GM23338 (cell line): Measurements from ENCODE around the gene ANKRD6. TPM values are rescaled to one million over a fixed set of nuclear protein-coding genes. Genes with fewer than 3 reads are reported as not detected.

Experiments
- ATAC-seq: fragments of 200-7000 bp; cut with Tn5 transposase; 3 replicates; pipeline ENCODE4 v1.9.1; 2020
- DNase-seq: peaks from one replicate; pipeline ENCODE4 v3.0.0-alpha.2; 2015; ENCODE audit warnings: low spot score
- H2AFZ ChIP-seq: fragments of 200-600 bp; sonication (generic); 2 replicates; pipeline ENCODE4 v1.8.0; 2016; ENCODE audit warnings: antibody characterized with exemption, mild to moderate bottlenecking, moderate library complexity
- H3F3A ChIP-seq: fragments of 200-600 bp; sonication (generic); replicated peaks from 2 replicates; pipeline ENCODE4 v1.8.0; 2017; ENCODE audit warnings: antibody characterized with exemption, mixed run types, low read depth
- H3K27ac ChIP-seq: fragments of 200-600 bp; sonication (generic); 2 replicates; pipeline ENCODE4 v1.6.1; 2016; ENCODE audit warnings: low read depth
- H3K27me3 ChIP-seq: fragments of 200-600 bp; sonication (generic); 2 replicates; pipeline ENCODE4 v1.8.0; 2016; ENCODE audit warnings: mild to moderate bottlenecking, mixed run types, moderate library complexity; ENCODE audit not compliant: insufficient read depth
- H3K36me3 ChIP-seq: fragments of 200-600 bp; sonication (generic); 2 replicates; pipeline ENCODE4 v1.8.0; 2016; ENCODE audit warnings: mild to moderate bottlenecking; ENCODE audit not compliant: insufficient read depth
- H3K4me1 ChIP-seq: fragments of 200-600 bp; sonication (generic); 2 replicates; pipeline ENCODE4 v1.8.0; 2016; ENCODE audit warnings: mild to moderate bottlenecking, moderate library complexity; ENCODE audit not compliant: insufficient read depth
- H3K4me2 ChIP-seq: fragments of 200-600 bp; sonication (generic); 2 replicates; pipeline ENCODE4 v1.7.1; 2017; ENCODE audit warnings: mixed run types
- H3K4me3 ChIP-seq: fragments of 200-600 bp; sonication (generic); 2 replicates; pipeline ENCODE4 v1.6.1; 2016; ENCODE audit warnings: mixed run types
- H3K79me2 ChIP-seq: fragments of 200-600 bp; sonication (generic); replicated peaks from 2 replicates; pipeline ENCODE4 v1.8.0; 2017; ENCODE audit warnings: mild to moderate bottlenecking; ENCODE audit not compliant: insufficient read depth
- H3K9me2 ChIP-seq: fragments of 200-600 bp; sonication (generic); 2 replicates; pipeline ENCODE4 v1.8.0; 2017; ENCODE audit not compliant: insufficient read depth
- H4K20me1 ChIP-seq: fragments of 200-600 bp; sonication (generic); replicated peaks from 2 replicates; pipeline ENCODE4 v1.8.0; 2017; ENCODE audit warnings: mild to moderate bottlenecking; ENCODE audit not compliant: insufficient read depth
- H3K27ac Mint-ChIP-seq: 2 replicates; pipeline ENCODE4 v1.8.0; 2020; ENCODE audit warnings: inconsistent platforms, mild to moderate bottlenecking, moderate library complexity, mixed read lengths
- H3K27me3 Mint-ChIP-seq: 3 replicates; pipeline ENCODE4 v1.8.0; 2022; ENCODE audit warnings: low read depth, mild to moderate bottlenecking, moderate library complexity, mixed read lengths, inconsistent platforms; ENCODE audit not compliant: insufficient read depth, poor library complexity
- H3K36me3 Mint-ChIP-seq: 3 replicates; pipeline ENCODE4 v1.8.0; 2021; ENCODE audit warnings: low read depth, mild to moderate bottlenecking, inconsistent platforms, moderate library complexity, mixed read lengths
- H3K4me1 Mint-ChIP-seq: 3 replicates; pipeline ENCODE4 v1.8.0; 2020; ENCODE audit warnings: mild to moderate bottlenecking, inconsistent platforms, mixed read lengths
- H3K4me3 Mint-ChIP-seq: 3 replicates; pipeline ENCODE4 v1.8.0; 2021; ENCODE audit warnings: moderate library complexity, mild to moderate bottlenecking, inconsistent platforms, mixed read lengths
- H3K9me3 Mint-ChIP-seq: 3 replicates; pipeline ENCODE4 v1.8.0; 2020; ENCODE audit warnings: moderate library complexity, mild to moderate bottlenecking, inconsistent platforms, mixed read lengths
- EZH2 ChIP-seq: fragments of 200-600 bp; sonication (generic); IDR thresholded peaks from one replicate; pipeline ENCODE4 v1.8.0; 2017; ENCODE audit warnings: antibody characterized with exemption, mild to moderate bottlenecking, low read depth; ENCODE audit not compliant: unreplicated experiment
- EZH2phosphoT487 ChIP-seq: fragments of 200-600 bp; sonication (generic); IDR thresholded peaks from one replicate; pipeline ENCODE4 v1.8.1; 2018; ENCODE audit warnings: antibody characterized with exemption; ENCODE audit not compliant: unreplicated experiment
- NANOG ChIP-seq: IDR thresholded peaks from 2 replicates; pipeline ENCODE4 v1.6.1; 2016; ENCODE audit warnings: antibody characterized with exemption, borderline replicate concordance
- POLR2AphosphoS5 ChIP-seq: IDR thresholded peaks from 2 replicates; pipeline ENCODE4 v1.6.1; 2016; ENCODE audit warnings: antibody characterized with exemption, low read depth
- ZNF114 ChIP-seq: fragments of 250-450 bp; sonication (Bioruptor Pico); IDR thresholded peaks from 2 replicates; pipeline ENCODE4 v1.5.0; 2020; ENCODE audit warnings: mild to moderate bottlenecking, moderate library complexity
- ZNF331 ChIP-seq: fragments of 250-450 bp; sonication (Bioruptor Pico); IDR thresholded peaks from 2 replicates; pipeline ENCODE4 v1.5.0; 2020; ENCODE audit warnings: low read depth, mild to moderate bottlenecking, moderate library complexity
- polyA plus RNA-seq: library from polyadenylated mRNA; unstranded; fragments of >200 nt; fragmentation: Nextera tagmentation; extraction: Ambion mirVana; gene quantifications from 2 replicates; pipeline ENCODE4 v1.2.1, GENCODE V29; 2016
- total RNA-seq: library from RNA; depleted of rRNA; stranded (reverse); fragments of >200 nt; shearing (Covaris generic); gene quantifications from 2 replicates; pipeline ENCODE4 v1.2.3, GENCODE V29; 2014
- TF ChIP-seq, protein P1 (sequence below), 2 experiments: fragments of 200-600 bp in 1 of 2; sonication (generic) in 1 of 2; conservative IDR thresholded peaks; 2 replicates each; pipeline versions ENCODE4 v1.5.1 to v1.6.1; 2016 to 2017; ENCODE audit warnings: antibody characterized with exemption in 2 of 2, low read depth in 2 of 2, mild to moderate bottlenecking in 2 of 2, moderate library complexity in 1 of 2
- TF ChIP-seq, protein P2 (sequence below): IDR thresholded peaks from 2 replicates; pipeline ENCODE4 v1.6.1; 2016; ENCODE audit warnings: antibody characterized with exemption
- TF ChIP-seq, protein P3 (sequence below): fragments of 250-450 bp; sonication (Bioruptor Pico); IDR thresholded peaks from 2 replicates; pipeline ENCODE4 v1.5.0; 2020; ENCODE audit warnings: mild to moderate bottlenecking, moderate library complexity
- TF ChIP-seq, protein P4 (sequence below): IDR thresholded peaks from one replicate; pipeline ENCODE4 v1.6.1; 2018; ENCODE audit warnings: antibody characterized with exemption; ENCODE audit not compliant: unreplicated experiment

Gene ANKRD6
- total and polyA plus RNA-seq, 2 experiments from 2014 or later: 3.2 to 9.2 TPM

DNA sequence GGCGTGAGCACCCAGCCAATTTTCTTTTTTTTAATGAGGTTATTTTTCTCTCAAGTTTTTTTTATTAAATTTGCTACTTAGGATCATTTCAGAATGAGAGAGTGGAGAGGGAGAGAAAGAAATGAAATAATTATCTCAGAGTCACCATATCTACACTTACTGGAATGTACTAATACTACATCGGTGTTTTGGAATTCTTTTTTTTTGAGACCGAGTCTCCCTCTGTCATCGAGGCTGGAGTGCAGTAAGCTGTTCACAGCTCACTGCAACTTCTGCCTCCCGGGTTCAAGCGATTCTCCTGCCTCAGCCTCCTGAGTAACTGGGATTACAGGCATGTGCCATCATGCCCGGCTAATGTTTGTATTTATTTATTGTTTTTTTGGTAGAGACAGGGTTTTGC lies 27.8 kb downstream of the ANKRD6 start:
- Mint-ChIP-seq H3K36me3 (no peaks in the 10 kb centered on the region), H3K9me3 (no peaks in the 10 kb centered on the region), H3K27ac (no peak overlapping the region), H3K4me3 (no peak overlapping the region), H3K4me1 (peaks cover 4% of the 10 kb centered on the region; the same call in 2 of the 3 replicates), H3K27me3 (peaks cover 1% of the 10 kb centered on the region)
- H3K36me3 ChIP-seq: no peaks in the 10 kb centered on the region
- no peaks in the 10 kb centered on the region for H3F3A ChIP-seq
- H3K27ac ChIP-seq: no peak overlapping the region
- H3K4me2 ChIP-seq: no peak overlapping the region
- DNase-seq (no peak), ATAC-seq (no peak)
- H3K4me1 ChIP-seq: no peaks in the 10 kb centered on the region
- no peak overlapping the region for H2AFZ ChIP-seq
- no peaks in the 10 kb centered on the region for H3K27me3 ChIP-seq
- no peaks in the 10 kb centered on the region; the same call in 1 of the 2 replicates for H4K20me1 ChIP-seq
- no peaks in the 10 kb centered on the region for H3K79me2 ChIP-seq
- H3K4me3 ChIP-seq: no peak overlapping the region
- no peaks in the 10 kb centered on the region; the same call in 1 of the 2 replicates for H3K9me2 ChIP-seq
- TF ChIP-seq, protein P1, sequence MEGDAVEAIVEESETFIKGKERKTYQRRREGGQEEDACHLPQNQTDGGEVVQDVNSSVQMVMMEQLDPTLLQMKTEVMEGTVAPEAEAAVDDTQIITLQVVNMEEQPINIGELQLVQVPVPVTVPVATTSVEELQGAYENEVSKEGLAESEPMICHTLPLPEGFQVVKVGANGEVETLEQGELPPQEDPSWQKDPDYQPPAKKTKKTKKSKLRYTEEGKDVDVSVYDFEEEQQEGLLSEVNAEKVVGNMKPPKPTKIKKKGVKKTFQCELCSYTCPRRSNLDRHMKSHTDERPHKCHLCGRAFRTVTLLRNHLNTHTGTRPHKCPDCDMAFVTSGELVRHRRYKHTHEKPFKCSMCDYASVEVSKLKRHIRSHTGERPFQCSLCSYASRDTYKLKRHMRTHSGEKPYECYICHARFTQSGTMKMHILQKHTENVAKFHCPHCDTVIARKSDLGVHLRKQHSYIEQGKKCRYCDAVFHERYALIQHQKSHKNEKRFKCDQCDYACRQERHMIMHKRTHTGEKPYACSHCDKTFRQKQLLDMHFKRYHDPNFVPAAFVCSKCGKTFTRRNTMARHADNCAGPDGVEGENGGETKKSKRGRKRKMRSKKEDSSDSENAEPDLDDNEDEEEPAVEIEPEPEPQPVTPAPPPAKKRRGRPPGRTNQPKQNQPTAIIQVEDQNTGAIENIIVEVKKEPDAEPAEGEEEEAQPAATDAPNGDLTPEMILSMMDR (conservative IDR thresholded peaks at IDR 0.05; ENCODE audit: low read depth in 2 of 2): no peak
- TF ChIP-seq ZNF114 (CRISPR knock-in tag) (no peak), POLR2AphosphoS5 (no peak), EZH2phosphoT487 (no peak), ZNF331 (no peak), EZH2 (no peak), NANOG (no peak)
- TF ChIP-seq, protein P2, sequence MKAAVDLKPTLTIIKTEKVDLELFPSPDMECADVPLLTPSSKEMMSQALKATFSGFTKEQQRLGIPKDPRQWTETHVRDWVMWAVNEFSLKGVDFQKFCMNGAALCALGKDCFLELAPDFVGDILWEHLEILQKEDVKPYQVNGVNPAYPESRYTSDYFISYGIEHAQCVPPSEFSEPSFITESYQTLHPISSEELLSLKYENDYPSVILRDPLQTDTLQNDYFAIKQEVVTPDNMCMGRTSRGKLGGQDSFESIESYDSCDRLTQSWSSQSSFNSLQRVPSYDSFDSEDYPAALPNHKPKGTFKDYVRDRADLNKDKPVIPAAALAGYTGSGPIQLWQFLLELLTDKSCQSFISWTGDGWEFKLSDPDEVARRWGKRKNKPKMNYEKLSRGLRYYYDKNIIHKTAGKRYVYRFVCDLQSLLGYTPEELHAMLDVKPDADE: no peak
- TF ChIP-seq, protein P3, sequence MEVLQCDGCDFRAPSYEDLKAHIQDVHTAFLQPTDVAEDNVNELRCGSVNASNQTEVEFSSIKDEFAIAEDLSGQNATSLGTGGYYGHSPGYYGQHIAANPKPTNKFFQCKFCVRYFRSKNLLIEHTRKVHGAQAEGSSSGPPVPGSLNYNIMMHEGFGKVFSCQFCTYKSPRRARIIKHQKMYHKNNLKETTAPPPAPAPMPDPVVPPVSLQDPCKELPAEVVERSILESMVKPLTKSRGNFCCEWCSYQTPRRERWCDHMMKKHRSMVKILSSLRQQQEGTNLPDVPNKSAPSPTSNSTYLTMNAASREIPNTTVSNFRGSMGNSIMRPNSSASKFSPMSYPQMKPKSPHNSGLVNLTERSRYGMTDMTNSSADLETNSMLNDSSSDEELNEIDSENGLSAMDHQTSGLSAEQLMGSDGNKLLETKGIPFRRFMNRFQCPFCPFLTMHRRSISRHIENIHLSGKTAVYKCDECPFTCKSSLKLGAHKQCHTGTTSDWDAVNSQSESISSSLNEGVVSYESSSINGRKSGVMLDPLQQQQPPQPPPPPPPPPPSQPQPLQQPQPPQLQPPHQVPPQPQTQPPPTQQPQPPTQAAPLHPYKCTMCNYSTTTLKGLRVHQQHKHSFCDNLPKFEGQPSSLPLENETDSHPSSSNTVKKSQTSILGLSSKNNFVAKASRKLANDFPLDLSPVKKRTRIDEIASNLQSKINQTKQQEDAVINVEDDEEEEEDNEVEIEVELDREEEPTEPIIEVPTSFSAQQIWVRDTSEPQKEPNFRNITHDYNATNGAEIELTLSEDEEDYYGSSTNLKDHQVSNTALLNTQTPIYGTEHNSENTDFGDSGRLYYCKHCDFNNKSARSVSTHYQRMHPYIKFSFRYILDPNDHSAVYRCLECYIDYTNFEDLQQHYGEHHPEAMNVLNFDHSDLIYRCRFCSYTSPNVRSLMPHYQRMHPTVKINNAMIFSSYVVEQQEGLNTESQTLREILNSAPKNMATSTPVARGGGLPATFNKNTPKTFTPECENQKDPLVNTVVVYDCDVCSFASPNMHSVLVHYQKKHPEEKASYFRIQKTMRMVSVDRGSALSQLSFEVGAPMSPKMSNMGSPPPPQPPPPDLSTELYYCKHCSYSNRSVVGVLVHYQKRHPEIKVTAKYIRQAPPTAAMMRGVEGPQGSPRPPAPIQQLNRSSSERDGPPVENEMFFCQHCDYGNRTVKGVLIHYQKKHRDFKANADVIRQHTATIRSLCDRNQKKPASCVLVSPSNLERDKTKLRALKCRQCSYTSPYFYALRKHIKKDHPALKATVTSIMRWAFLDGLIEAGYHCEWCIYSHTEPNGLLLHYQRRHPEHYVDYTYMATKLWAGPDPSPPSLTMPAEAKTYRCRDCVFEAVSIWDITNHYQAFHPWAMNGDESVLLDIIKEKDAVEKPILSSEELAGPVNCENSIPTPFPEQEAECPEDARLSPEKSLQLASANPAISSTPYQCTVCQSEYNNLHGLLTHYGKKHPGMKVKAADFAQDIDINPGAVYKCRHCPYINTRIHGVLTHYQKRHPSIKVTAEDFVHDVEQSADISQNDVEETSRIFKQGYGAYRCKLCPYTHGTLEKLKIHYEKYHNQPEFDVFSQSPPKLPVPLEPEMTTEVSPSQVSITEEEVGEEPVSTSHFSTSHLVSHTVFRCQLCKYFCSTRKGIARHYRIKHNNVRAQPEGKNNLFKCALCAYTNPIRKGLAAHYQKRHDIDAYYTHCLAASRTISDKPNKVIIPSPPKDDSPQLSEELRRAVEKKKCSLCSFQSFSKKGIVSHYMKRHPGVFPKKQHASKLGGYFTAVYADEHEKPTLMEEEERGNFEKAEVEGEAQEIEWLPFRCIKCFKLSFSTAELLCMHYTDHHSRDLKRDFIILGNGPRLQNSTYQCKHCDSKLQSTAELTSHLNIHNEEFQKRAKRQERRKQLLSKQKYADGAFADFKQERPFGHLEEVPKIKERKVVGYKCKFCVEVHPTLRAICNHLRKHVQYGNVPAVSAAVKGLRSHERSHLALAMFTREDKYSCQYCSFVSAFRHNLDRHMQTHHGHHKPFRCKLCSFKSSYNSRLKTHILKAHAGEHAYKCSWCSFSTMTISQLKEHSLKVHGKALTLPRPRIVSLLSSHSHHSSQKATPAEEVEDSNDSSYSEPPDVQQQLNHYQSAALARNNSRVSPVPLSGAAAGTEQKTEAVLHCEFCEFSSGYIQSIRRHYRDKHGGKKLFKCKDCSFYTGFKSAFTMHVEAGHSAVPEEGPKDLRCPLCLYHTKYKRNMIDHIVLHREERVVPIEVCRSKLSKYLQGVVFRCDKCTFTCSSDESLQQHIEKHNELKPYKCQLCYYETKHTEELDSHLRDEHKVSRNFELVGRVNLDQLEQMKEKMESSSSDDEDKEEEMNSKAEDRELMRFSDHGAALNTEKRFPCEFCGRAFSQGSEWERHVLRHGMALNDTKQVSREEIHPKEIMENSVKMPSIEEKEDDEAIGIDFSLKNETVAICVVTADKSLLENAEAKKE: no peak
- TF ChIP-seq, protein P4, sequence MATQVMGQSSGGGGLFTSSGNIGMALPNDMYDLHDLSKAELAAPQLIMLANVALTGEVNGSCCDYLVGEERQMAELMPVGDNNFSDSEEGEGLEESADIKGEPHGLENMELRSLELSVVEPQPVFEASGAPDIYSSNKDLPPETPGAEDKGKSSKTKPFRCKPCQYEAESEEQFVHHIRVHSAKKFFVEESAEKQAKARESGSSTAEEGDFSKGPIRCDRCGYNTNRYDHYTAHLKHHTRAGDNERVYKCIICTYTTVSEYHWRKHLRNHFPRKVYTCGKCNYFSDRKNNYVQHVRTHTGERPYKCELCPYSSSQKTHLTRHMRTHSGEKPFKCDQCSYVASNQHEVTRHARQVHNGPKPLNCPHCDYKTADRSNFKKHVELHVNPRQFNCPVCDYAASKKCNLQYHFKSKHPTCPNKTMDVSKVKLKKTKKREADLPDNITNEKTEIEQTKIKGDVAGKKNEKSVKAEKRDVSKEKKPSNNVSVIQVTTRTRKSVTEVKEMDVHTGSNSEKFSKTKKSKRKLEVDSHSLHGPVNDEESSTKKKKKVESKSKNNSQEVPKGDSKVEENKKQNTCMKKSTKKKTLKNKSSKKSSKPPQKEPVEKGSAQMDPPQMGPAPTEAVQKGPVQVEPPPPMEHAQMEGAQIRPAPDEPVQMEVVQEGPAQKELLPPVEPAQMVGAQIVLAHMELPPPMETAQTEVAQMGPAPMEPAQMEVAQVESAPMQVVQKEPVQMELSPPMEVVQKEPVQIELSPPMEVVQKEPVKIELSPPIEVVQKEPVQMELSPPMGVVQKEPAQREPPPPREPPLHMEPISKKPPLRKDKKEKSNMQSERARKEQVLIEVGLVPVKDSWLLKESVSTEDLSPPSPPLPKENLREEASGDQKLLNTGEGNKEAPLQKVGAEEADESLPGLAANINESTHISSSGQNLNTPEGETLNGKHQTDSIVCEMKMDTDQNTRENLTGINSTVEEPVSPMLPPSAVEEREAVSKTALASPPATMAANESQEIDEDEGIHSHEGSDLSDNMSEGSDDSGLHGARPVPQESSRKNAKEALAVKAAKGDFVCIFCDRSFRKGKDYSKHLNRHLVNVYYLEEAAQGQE: no peak
